K562 (cell line): ENCODE results near the gene LOXHD1. TPM values are rescaled to one million over a fixed set of nuclear protein-coding genes. Genes with fewer than 3 reads are reported as not detected.

ENCODE experiments used
- BMI1 ChIP-seq: fragments of 150-350 bp; IDR thresholded peaks from 2 replicates; pipeline ENCODE4 v1.6.1; 2014; ENCODE audit warnings: low read length
- BRCA1 ChIP-seq, 2 experiments: fragments of 450-650 bp in 1 of 2; sonication (generic) in 1 of 2; formaldehyde crosslinking in 1 of 2; IDR thresholded peaks; 2 replicates each; pipeline versions ENCODE4 v1.5.0 to v1.6.1; 2017 to 2020; ENCODE audit warnings: mild to moderate bottlenecking in 1 of 2, missing genetic modification reagents in 1 of 2
- HCFC1 ChIP-seq: IDR thresholded peaks from 2 replicates; pipeline ENCODE4 v1.6.1; 2012; ENCODE audit warnings: low read depth, low read length, improper control_type of control experiment
- IFI16 ChIP-seq: fragments of 250-450 bp; sonication (Bioruptor Pico); IDR thresholded peaks from 2 replicates; pipeline ENCODE4 v2.1.2; 2022; ENCODE audit warnings: mild to moderate bottlenecking, inconsistent platforms
- NR1H2 ChIP-seq: sonication (generic); formaldehyde crosslinking; IDR thresholded peaks from 2 replicates; pipeline ENCODE4 v1.4.0; 2020; ENCODE audit warnings: mild to moderate bottlenecking, missing genetic modification reagents
- POU5F1 ChIP-seq: fragments of 150-350 bp; IDR thresholded peaks from 2 replicates; pipeline ENCODE4 v1.6.1; 2014; ENCODE audit warnings: borderline replicate concordance, low read length, low read depth, mild to moderate bottlenecking; ENCODE audit not compliant: partially characterized antibody
- ZC3H4 ChIP-seq: sonication (generic); formaldehyde crosslinking; IDR thresholded peaks from 2 replicates; pipeline ENCODE4 v1.9.0; 2021; ENCODE audit warnings: missing genetic modification reagents, borderline replicate concordance
- ZNF77 ChIP-seq: fragments of 250-450 bp; sonication (Bioruptor Pico); IDR thresholded peaks from 2 replicates; pipeline ENCODE4 v1.5.0; 2020
- polyA plus RNA-seq, 8 experiments: library from polyadenylated mRNA; depleted of rRNA in 4 of 8; stranded (reverse) in 5 of 8; unstranded in 3 of 8; fragments of >200 nt; fragmentation: Nextera tagmentation in 2 of 8; fragmentation: Illumina TruSeq in 1 of 8; extraction: Ambion mirVana in 2 of 8; extraction: Trizol in 1 of 8; gene quantifications; 2 replicates each; pipeline versions ENCODE4 v1.2.1 to v1.2.3, GENCODE V29; 2011 to 2014; ENCODE audit warnings: inconsistent platforms in 1 of 8, missing spikeins in 1 of 8
- total RNA-seq, 7 experiments: library from RNA; depleted of rRNA in 6 of 7; stranded (reverse); fragments of >200 nt in 6 of 7; fragmentation: Illumina TruSeq in 2 of 7; extraction: Trizol in 2 of 7; gene quantifications; 2 replicates each; pipeline versions ENCODE4 v1.2.1 to v1.2.3, GENCODE V29; 2011 to 2021; ENCODE audit warnings: low replicate concordance in 1 of 7
- TF ChIP-seq, protein P1 (sequence below): fragments of 250-450 bp; sonication (Bioruptor Pico); IDR thresholded peaks from 2 replicates; pipeline ENCODE4 v1.5.0; 2021; ENCODE audit warnings: mild to moderate bottlenecking, moderate library complexity

The LOXHD1 gene
- total and polyA plus RNA-seq, 9 of the 15 experiments (the other 6 are each of a cell fraction or from before 2014, with no cell fraction given) = not detected

DNA sequence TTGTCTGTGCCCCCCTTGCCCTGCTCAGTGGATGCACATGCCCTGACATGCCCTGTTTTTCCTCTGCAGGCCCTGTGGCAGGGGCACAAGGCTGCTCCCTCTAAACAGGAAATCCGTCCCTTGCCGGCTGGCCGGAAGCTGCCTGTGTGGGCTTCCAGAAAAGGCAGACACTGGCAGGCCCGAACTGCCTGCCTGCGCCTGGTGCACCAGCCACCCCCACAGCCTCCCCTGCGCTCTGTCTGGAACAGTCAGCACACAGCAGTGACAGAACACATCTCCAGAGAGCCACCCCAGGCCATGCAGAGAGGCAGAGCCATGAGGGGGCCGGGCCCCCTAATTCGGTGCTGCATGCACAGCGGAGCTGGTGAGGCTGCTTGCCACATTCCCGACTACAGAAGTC lies 33.5 kb downstream of the LOXHD1 start (continued):
- TF ChIP-seq, protein P1, sequence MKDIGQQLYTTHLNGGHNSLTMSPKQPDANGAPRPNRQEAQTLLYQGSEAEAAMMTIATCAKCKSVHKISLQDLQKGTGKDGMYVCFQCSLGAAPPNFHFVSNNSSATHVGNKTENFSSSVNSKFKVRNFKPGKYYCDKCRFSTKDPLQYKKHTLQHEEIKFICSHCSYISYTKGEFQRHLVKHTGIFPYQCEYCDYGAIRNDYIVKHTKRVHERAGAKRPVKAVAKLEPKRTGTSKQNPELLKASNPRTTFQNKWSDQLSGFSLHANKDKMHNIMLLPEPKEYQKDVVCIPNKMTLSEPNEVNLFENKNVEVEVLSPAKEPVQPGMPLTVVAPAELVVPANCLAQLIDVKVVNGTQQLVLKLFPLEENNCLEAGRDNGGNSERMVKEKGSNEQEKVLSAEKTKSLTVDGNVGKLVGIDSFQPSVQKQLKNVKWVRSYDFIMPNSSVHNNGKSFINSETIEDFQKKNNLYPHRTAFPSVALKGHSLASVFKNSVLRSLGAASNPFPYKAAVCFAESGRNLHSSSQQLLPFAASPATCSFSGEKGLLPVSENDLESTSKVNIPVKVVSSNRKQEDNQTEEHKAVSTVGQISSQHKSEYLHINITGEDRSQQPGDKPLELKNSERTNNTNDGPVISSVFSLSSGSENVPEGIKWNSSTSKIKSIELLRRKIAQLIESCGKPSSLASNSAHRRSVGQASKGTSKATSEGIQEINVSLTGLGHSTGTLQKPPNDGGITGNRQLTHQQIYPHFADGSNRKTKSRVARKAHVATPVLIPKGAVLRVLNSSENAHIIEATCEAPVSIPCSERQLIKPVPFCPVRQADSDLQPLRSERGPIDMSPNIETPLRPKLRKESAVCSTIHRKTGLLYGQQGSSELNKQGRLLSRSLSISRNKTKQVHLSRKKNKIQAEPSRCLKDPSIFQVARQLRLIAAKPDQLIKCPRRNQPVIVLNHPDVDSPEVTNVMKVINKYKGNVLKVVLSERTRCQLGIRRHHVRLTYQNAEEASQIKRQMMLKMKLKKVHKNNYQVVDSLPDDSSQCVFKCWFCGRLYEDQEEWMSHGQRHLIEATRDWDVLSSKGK = no peak
- TF ChIP-seq BRCA1 (IDR thresholded peaks at IDR 0.05) (no peak), BRCA1 (CRISPR knock-in tag; IDR thresholded peaks at IDR 0.05) (no peak), POU5F1 (no peak), BMI1 (no peak), ZNF77 (no peak), ZC3H4 (CRISPR knock-in tag) (no peak), IFI16 (CRISPR knock-in tag) (no peak), HCFC1 (no peak), NR1H2 (CRISPR knock-in tag) (no peak)
